ENCODE results near the gene CD4.

- no peak for TF ChIP-seq CTCF (IDR thresholded peaks at IDR 0.05)
- TF ChIP-seq POLR2A (IDR thresholded peaks at IDR 0.05) = no peak
Measured at GRCh38 chr12:6770094-6770493, 19.2 kb upstream of the CD4 start.

All from upper lobe of left lung (tissue), 4 donors.